AG04449 (cell line): Measurements from ENCODE around the gene PMS1.
"Not testable (repeated sequence)": the region's sequence is repeated elsewhere in the genome, so short reads cannot be mapped to it uniquely, and the experiment has no call there.

ENCODE experiments used
- CTCF ChIA-PET: fragments of 350-600 bp; formaldehyde crosslinking; extraction: SDS; loops from one replicate; lab custom pipeline; 2021; ENCODE audit warnings: antibody characterized with exemption; lab: Yijun Ruan, JAX
- POLR2A ChIA-PET: fragments of 400-600, 350-600 bp; formaldehyde crosslinking; extraction: SDS; loops from one replicate; lab custom pipeline; 2020; ENCODE audit warnings: antibody characterized with exemption, inconsistent platforms; lab: Yijun Ruan, JAX
- DNase-seq: peaks from one replicate; pipeline ENCODE4 v3.0.0-alpha.2; 2010; ENCODE audit warnings: low read depth, low spot score
- H3K4me3 ChIP-seq: 2 replicates; pipeline ENCODE4 v1.5.1; 2011; ENCODE audit warnings: low read depth, mild to moderate bottlenecking, control low read depth, low read length
- CTCF ChIP-seq: IDR thresholded peaks from one replicate; pipeline ENCODE4 v1.5.1; 2011; ENCODE audit warnings: mild to moderate bottlenecking, moderate library complexity, low read length, control low read depth, inconsistent platforms; ENCODE audit not compliant: insufficient read depth; ENCODE audit errors: missing control alignments

PMS1 gene

GRCh38 chr2:189876271-189876670, 92.0 kb downstream of the PMS1 start:
- POLR2A ChIA-PET, result no interaction called here
- CTCF ChIA-PET, result no interaction called here
- DNase-seq, result no peak
- H3K4me3 ChIP-seq, result no peak overlapping the region
- no peak for TF ChIP-seq CTCF

- no peak for TF ChIP-seq CTCF
- no peak for DNase-seq
- ChIA-PET CTCF (no interaction called here), POLR2A (no interaction called here)
- no peak overlapping the region for H3K4me3 ChIP-seq
Observed at GRCh38 chr2:189879716-189880081, 95.4 kb downstream of the PMS1 start.

GRCh38 chr2:189880429-189880828, 96.2 kb downstream of the PMS1 start:
- no peak for DNase-seq
- no peak for TF ChIP-seq CTCF
- H3K4me3 ChIP-seq, result no peak overlapping the region
- POLR2A ChIA-PET, result no interaction called here
- CTCF ChIA-PET, result interaction anchor here (1.8 kb wide), 1 partner anchor 26 kb away, joined by 4 read pairs; no protein-coding TSS in a partner anchor

GRCh38 chr2:189880832-189881492, 96.7 kb downstream of the PMS1 start:
- ChIA-PET CTCF (interaction anchor here (1.8 to 2.0 kb wide), 2 partner anchors 18 to 26 kb away, joined by 4 read pairs; no protein-coding TSS in a partner anchor), POLR2A (no interaction called here)
- TF ChIP-seq CTCF, result no peak
- no peak for DNase-seq
- no peak overlapping the region for H3K4me3 ChIP-seq

- no peak for TF ChIP-seq CTCF
- CTCF ChIA-PET, result interaction anchor here (1.1 kb wide), 1 partner anchor 9 kb away, joined by 3 read pairs; no protein-coding TSS in a partner anchor
Observed at GRCh38 chr2:189885368-189885767, 101.1 kb downstream of the PMS1 start.

GRCh38 chr2:189892546-189893294, 108.5 kb downstream of the PMS1 start:
- CTCF ChIA-PET, DNase-seq, H3K4me3 ChIP-seq: not testable (repeated sequence)
- POLR2A ChIA-PET, result interaction anchor here (0.6 kb wide), 1 partner anchor 153 kb away, joined by 3 read pairs; no protein-coding TSS in a partner anchor

More at GRCh38 chr2:189885368-189885767, 101.1 kb downstream of the PMS1 start:
- no peak overlapping the region for H3K4me3 ChIP-seq
- POLR2A ChIA-PET, result no interaction called here
- no peak for DNase-seq
